OCI-LY1 (cell line): ENCODE data around the gene C19orf47.
"Not testable (repeated sequence)": the region's sequence is repeated elsewhere in the genome, so short reads cannot be mapped to it uniquely, and the experiment has no call there.

ENCODE experiments used
- H2AFZ ChIP-seq: fragments of 200-600 bp; sonication (generic), shearing (Covaris generic); 2 replicates; pipeline ENCODE4 v1.6.0; 2014; ENCODE audit warnings: antibody characterized with exemption, mild to moderate bottlenecking, low read length
- H3F3A ChIP-seq: fragments of 200-600 bp; sonication (generic), shearing (Covaris generic); 2 replicates; pipeline ENCODE4 v1.6.0; 2014; ENCODE audit warnings: mild to moderate bottlenecking, antibody characterized with exemption, low read length, moderate library complexity; ENCODE audit not compliant: insufficient read depth
- H3K27ac ChIP-seq: fragments of 200-600 bp; sonication (generic); 2 replicates; pipeline ENCODE4 v1.5.1; 2014; ENCODE audit warnings: low read length, mixed run types, mild to moderate bottlenecking, low read depth; ENCODE audit not compliant: poor library complexity, severe bottlenecking
- H3K27me3 ChIP-seq: fragments of 200-600 bp; sonication (generic); 2 replicates; pipeline ENCODE4 v1.6.0; 2014; ENCODE audit warnings: antibody characterized with exemption, mild to moderate bottlenecking, low read length, moderate library complexity; ENCODE audit not compliant: insufficient read depth
- H3K36me3 ChIP-seq: fragments of 200-600 bp; sonication (generic); 2 replicates; pipeline ENCODE4 v1.6.1; 2014; ENCODE audit warnings: mild to moderate bottlenecking, antibody characterized with exemption, low read length, moderate library complexity, mixed read lengths; ENCODE audit not compliant: insufficient read depth
- H3K4me1 ChIP-seq: fragments of 200-600 bp; sonication (generic); 2 replicates; pipeline ENCODE4 v1.5.1; 2014; ENCODE audit warnings: mild to moderate bottlenecking, low read length, moderate library complexity; ENCODE audit not compliant: insufficient read depth, severe bottlenecking
- H3K4me2 ChIP-seq: fragments of 200-600 bp; sonication (generic), shearing (Covaris generic); 2 replicates; pipeline ENCODE4 v1.6.1; 2014; ENCODE audit warnings: low read length
- H3K4me3 ChIP-seq: fragments of 200-600 bp; sonication (generic); 2 replicates; pipeline ENCODE4 v1.5.1; 2014; ENCODE audit warnings: low read length, low read depth, mild to moderate bottlenecking, mixed read lengths; ENCODE audit not compliant: poor library complexity, severe bottlenecking
- H3K79me2 ChIP-seq: fragments of 200-600 bp; shearing (Covaris generic); 2 replicates; pipeline ENCODE4 v1.6.1; 2016; ENCODE audit warnings: mixed run types, low read length, mixed read lengths; ENCODE audit not compliant: insufficient read depth
- H3K9ac ChIP-seq: fragments of 200-600 bp; sonication (generic), shearing (Covaris generic); 2 replicates; pipeline ENCODE4 v1.6.1; 2014; ENCODE audit warnings: mild to moderate bottlenecking, low read length, mixed read lengths
- H3K9me2 ChIP-seq: fragments of 200-600 bp; sonication (generic), shearing (Covaris generic); 2 replicates; pipeline ENCODE4 v1.6.1; 2014; ENCODE audit warnings: low read depth, mild to moderate bottlenecking, low read length, mixed read lengths
- H3K9me3 ChIP-seq: fragments of 200-600 bp; shearing (Covaris generic); 2 replicates; pipeline ENCODE4 v1.6.1; 2014; ENCODE audit warnings: low read length, mixed read lengths
- H4K20me1 ChIP-seq: fragments of 200-600 bp; sonication (generic), shearing (Covaris generic); 2 replicates; pipeline ENCODE4 v1.6.0; 2016; ENCODE audit warnings: mild to moderate bottlenecking, low read length; ENCODE audit not compliant: insufficient read depth
- EZH2 ChIP-seq: fragments of 200-600 bp; sonication (generic), shearing (Covaris generic); IDR thresholded peaks from 2 replicates; pipeline ENCODE4 v1.8.0; 2017; ENCODE audit warnings: borderline replicate concordance, mixed run types, mild to moderate bottlenecking, antibody characterized with exemption, low read length, moderate library complexity, mixed read lengths
- TF ChIP-seq, protein P1 (sequence below): fragments of 200-600 bp; sonication (generic), shearing (Covaris generic); IDR thresholded peaks from 2 replicates; pipeline ENCODE4 v1.5.1; 2017; ENCODE audit warnings: mild to moderate bottlenecking, antibody characterized with exemption, low read length, moderate library complexity, mixed read lengths

The C19orf47 gene

DNA sequence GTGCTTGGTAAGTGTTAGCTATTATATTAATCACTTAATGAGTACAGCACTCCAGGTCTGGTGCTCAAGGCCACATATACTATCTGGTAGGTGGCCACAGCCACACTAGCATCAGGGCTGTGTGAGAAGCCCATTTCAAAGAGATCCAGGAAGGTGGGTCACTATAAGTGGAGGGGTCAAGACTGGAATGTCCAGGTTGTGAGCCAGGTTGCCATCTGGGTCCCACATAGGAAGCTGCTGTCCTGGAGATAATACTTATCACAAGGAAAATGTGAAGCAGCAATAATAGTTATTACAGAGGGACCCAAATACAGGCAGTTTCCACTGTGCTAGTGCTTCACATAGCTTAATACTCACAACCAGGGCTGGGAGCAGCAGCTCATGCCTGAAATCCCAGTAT is 13.1 kb downstream of the C19orf47 start:
- Histone ChIP-seq H3K36me3 (peaks cover 73% of the 10 kb centered on the region), H3K27ac (no peak overlapping the region), H3K4me3 (no peak overlapping the region), H3K9ac (no peak overlapping the region), H3K4me1 (no peaks in the 10 kb centered on the region), H2AFZ (no peak overlapping the region), H3K27me3 (no peaks in the 10 kb centered on the region), H3K9me3 (no peaks in the 10 kb centered on the region), H3K4me2 (no peak overlapping the region), H3K79me2 (peaks cover 8% of the 10 kb centered on the region; the same call in 1 of the 2 replicates), H3F3A (no peaks in the 10 kb centered on the region), H4K20me1 (no peaks in the 10 kb centered on the region), H3K9me2 (no peaks in the 10 kb centered on the region)
- TF ChIP-seq EZH2 = no peak
- TF ChIP-seq, protein P1, sequence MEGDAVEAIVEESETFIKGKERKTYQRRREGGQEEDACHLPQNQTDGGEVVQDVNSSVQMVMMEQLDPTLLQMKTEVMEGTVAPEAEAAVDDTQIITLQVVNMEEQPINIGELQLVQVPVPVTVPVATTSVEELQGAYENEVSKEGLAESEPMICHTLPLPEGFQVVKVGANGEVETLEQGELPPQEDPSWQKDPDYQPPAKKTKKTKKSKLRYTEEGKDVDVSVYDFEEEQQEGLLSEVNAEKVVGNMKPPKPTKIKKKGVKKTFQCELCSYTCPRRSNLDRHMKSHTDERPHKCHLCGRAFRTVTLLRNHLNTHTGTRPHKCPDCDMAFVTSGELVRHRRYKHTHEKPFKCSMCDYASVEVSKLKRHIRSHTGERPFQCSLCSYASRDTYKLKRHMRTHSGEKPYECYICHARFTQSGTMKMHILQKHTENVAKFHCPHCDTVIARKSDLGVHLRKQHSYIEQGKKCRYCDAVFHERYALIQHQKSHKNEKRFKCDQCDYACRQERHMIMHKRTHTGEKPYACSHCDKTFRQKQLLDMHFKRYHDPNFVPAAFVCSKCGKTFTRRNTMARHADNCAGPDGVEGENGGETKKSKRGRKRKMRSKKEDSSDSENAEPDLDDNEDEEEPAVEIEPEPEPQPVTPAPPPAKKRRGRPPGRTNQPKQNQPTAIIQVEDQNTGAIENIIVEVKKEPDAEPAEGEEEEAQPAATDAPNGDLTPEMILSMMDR = no peak

- not testable (repeated sequence) for H3K27ac ChIP-seq, H3K27me3 ChIP-seq, H3K4me3 ChIP-seq, H3K9ac ChIP-seq, H3K4me2 ChIP-seq, H3K79me2 ChIP-seq, H3K4me1 ChIP-seq, H3K9me3 ChIP-seq, H4K20me1 ChIP-seq, H3F3A ChIP-seq, H3K9me2 ChIP-seq, H2AFZ ChIP-seq
- peaks cover 78% of the 10 kb centered on the region for H3K36me3 ChIP-seq
These were observed 15.1 kb downstream of the C19orf47 start for GRCh38 chr19:40333083-40333482.

GRCh38 chr19:40332669-40333068 is 15.5 kb downstream of the C19orf47 start:
- no peaks in the 10 kb centered on the region for H3K9me3 ChIP-seq
- no peaks in the 10 kb centered on the region for H3K4me1 ChIP-seq
- H2AFZ ChIP-seq = no peak overlapping the region
- no peak overlapping the region for H3K4me3 ChIP-seq
- TF ChIP-seq EZH2 = no peak
- TF ChIP-seq, protein P1 = no peak
- no peak overlapping the region for H3K9ac ChIP-seq
- H3K27ac ChIP-seq = no peak overlapping the region
- H3K36me3 ChIP-seq = peaks cover 79% of the 10 kb centered on the region
- H3K27me3 ChIP-seq = no peaks in the 10 kb centered on the region
- H3K9me2 ChIP-seq = no peaks in the 10 kb centered on the region
- H4K20me1 ChIP-seq = no peaks in the 10 kb centered on the region
- H3K79me2 ChIP-seq = no peaks in the 10 kb centered on the region
- H3F3A ChIP-seq = no peaks in the 10 kb centered on the region
- no peak overlapping the region for H3K4me2 ChIP-seq

DNA sequence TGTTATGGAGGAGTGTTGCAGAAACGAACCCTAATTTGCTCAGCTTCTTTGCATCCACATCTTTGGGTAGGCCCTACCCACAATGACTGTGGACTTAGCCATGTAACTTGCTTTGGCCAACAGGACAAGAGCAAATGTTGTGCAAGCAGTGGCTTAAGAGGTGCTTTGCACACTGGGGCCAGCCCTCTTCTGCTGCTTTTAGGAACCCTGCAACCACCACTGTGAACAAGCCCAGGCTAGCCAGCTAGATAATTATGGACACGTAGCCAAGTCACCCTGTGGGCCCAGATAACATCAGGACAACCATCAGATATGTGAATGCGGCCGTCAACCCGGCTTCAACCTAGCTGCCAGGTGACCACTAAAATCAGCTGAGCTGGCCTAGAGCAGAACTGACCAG is 17.1 kb downstream of the C19orf47 start:
- Histone ChIP-seq H3K36me3 (peaks cover 86% of the 10 kb centered on the region), H3K27ac (no peak overlapping the region), H3K4me2 (no peak overlapping the region), H3K9ac (no peak overlapping the region), H3K27me3 (no peaks in the 10 kb centered on the region), H3K4me1 (no peaks in the 10 kb centered on the region), H2AFZ (no peak overlapping the region), H3F3A (no peaks in the 10 kb centered on the region), H3K9me3 (no peaks in the 10 kb centered on the region), H4K20me1 (no peaks in the 10 kb centered on the region), H3K9me2 (no peaks in the 10 kb centered on the region), H3K4me3 (no peak overlapping the region), H3K79me2 (no peaks in the 10 kb centered on the region)
- TF ChIP-seq, protein P1 = no peak
- no peak for TF ChIP-seq EZH2
